Stimulated activated CD8-positive, alpha-beta memory T cell treated with anti-CD3 and anti-CD28 coated beads, Interleukin-7, amount 100 ng/mL, for 48 hours (primary cell): ENCODE measurements around the gene LGALS4.
"Not testable (repeated sequence)": the region's sequence is repeated elsewhere in the genome, so short reads cannot be mapped to it uniquely, and the experiment has no call there.

Experiments
- DNase-seq, 2 donors: peaks; one replicate each; pipeline ENCODE4 v3.0.0-alpha.2; 2020; ENCODE audit warnings: low read depth in 1 of 2; ENCODE audit errors: extremely low read depth in 1 of 2

LGALS4 gene

DNA sequence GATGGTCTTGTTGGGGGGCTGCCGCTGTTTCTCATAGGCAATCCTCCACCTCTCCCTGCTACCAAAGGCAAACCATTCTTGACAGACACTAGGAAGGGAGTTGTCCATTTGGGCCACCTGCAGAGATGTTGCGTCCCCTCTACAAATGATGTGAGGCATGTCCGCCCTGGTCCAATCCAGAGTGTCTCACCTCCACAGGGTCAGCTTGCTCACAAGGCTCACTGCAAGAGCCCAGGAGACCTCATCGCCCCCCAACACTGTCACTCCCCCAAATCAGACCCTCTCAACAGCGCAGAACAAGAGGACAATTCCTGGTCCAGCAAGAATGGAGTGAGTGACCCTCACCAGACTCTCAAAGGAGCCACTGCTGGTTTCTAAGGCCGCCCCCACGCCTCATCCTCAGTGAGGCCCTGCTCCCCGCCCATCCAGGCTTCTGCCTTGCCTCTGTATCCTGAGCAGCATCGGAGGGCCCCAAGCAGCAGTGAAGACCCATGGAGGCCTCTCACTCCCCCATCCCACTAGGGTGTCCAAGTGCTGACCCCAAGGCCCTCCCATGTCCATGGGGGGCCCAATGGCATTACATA lies 30.5 kb upstream of the LGALS4 start:
- no peak for DNase-seq

DNA sequence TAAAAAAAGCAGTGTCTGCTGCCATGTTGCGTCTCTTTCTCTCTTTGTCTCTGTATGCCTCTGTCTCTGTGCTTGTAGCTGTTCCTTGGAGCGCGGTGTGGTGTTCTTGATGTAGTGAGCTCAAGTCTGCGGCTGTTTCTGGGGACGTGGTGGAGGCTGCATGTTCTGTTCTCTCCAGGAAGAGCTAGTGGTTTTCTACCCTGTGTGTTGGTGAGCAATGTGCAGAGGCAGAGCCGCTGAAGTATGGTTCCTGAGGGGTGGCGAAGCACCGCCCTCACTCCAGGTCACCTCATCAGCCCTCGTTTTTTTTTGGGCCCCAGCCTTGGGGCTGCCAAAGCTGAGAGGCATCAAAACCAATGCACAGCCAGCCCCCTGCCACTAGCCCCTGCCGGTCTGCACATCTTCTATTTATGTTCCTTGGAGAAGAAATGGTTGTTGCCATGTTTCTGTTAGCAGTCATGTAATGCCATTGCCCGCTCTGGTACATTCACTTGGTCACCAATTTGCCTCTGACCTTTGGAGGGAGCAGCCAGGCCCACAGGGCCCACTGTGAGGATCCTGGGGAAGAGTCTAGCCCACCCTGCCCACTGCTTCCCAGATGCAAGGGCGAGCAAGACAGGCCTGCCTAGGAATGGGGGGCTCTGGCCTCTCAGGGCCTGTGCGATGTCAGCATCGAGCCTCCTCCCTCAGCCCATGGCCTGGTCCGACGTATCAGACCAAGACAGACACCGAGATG lies 29.9 kb upstream of the LGALS4 start:
- peak in 1 of 2 donors; percentile 61 for DNase-seq

- no peak for DNase-seq
These were observed 29.2 kb upstream of the LGALS4 start for GRCh38 chr19:38841787-38842438.

GRCh38 chr19:38841180-38841766 lies 28.5 kb upstream of the LGALS4 start:
- no peak for DNase-seq

GRCh38 chr19:38840583-38840968 lies 27.8 kb upstream of the LGALS4 start:
- DNase-seq = no peak

- DNase-seq = no peak
These were observed 27.3 kb upstream of the LGALS4 start for GRCh38 chr19:38839816-38840582.

DNA sequence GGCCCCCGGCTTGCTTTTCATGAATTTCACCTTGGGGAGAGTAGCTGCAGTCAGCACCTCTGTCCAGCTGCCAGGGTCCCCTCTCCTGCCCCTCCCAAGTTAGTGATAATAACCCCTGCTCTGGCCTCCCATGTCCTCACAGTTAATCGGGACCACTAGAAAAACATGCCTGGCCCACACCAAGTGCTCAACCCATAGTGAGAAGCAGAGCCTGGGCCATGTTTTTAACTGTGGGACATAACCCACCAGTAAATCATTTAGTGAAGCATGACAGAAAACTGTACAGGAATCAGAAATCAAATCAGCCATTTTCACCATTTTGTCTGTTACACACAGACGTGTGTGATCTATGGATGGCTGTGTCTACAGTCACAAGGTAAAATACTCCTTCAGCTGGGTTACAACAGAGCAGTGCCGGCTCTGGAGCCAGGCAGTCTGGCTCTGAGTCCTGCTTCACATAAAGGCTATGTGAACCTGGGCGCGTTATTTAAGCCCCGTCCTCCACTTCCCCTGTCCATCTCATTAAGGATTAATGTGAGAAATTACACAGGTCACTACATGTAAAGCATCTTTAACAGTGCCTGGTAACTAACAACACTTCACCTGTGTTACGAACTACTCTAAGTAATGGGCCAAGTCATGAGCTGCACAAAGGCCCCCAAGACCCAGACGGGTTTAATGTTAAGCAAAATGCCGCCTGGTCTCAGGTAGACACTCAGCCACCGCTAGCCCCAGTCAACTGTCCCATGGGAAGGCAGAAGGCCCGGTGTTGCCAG lies 26.4 kb upstream of the LGALS4 start:
- no peak for DNase-seq

GRCh38 chr19:38838208-38838985 lies 25.7 kb upstream of the LGALS4 start:
- peak in 1 of 2 donors; percentile 76 for DNase-seq

DNA sequence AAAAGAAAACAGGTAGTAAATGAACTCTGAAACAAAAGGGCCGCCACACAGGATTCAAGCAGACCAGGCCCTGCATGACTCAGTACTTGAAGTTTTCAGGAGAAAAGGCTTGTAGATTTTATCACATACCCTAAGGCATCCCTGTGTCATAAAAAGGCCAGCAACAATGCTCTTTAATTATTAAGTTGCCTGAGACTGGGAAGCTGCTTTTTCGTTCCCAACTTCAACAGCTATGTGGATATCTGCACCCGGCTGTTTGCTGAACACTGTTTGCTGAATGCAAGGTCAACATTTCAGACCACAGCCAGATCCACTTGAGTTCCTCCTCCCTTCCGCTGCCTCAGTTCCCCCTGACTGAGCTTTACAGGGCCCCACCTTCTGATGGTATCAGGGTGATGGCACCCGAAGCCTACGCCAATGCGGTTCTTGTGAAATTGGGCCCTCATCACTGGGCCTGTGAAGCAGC lies 24.9 kb upstream of the LGALS4 start:
- no peak for DNase-seq

DNA sequence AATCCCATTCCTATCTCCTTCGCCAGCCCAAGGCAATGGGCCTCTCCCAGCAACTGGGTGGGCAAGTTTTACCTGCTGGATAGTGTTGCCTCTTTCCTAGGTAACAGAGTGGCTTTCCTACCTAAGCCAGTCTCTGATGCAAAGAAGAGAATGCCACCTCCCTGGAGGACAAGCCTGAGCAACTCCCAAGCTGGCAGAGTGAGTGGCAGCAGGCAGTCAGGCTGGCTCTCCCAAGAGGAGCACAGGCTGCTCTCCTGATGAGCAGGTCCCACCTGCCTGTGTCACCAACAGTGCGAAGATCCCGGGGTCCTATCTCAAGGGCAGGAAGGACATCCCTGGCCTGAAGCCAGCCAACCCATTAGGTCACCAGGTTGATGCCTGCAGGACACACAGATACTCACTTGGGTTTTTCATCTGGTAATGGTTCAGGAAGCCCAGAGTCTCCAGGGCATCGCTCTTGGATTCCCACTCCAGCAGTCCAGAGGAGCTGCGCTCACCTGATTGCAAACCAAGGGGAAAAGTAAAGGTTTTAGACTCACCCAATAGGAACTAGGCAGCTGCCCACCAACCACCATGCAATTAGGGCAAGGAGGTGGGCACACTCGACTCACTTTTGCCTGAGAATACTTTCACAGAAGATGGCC lies 24.4 kb upstream of the LGALS4 start:
- DNase-seq = no peak

GRCh38 chr19:38836159-38836982 lies 23.6 kb upstream of the LGALS4 start:
- no peak for DNase-seq

GRCh38 chr19:38834590-38834989 lies 21.8 kb upstream of the LGALS4 start:
- DNase-seq = no peak

DNA sequence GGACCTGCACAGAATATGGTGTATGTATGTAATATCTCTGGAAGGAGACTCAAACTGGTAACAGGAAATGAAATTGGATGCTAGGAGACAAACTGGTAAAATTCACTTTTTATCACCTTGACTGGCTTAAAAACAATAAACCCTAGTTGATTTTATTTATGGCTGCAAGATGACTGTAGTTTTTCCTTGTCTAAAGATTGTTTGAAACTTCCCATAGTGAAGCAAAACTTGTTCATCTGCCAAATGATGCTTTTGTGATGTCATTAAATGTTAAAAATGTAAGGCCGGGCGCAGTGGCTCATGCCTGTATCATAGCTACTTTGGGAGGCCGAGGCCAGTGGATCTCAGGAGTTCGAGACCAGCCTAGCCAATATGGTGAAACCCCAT lies 21.4 kb upstream of the LGALS4 start:
- DNase-seq = no peak

- no peak for DNase-seq
These were observed 20.3 kb upstream of the LGALS4 start for GRCh38 chr19:38833092-38833425.

DNA sequence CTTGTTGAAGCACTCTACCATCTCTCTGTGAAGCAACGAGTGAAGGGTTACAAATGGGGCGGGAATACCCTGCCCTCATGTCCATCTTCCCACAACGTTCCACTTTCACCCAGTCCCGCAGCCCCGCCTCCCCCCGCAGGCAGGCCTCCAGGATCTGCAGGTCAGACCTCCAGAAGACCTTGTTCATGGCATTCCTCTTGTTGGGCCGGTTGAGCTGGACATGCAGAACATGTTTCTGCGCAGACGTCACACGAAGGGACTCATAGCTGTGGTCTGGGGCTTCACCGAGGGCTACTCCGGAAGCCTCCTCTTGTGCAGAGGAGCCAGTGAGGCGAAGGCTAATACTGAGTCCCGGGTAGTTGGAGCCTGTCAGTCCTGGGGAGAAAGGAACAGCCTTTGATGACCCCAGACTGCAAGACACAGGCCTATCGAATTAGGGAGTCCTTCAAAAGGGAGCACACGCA lies 18.4 kb upstream of the LGALS4 start:
- peak in 1 of 2 donors; percentile 25 for DNase-seq

GRCh38 chr19:38830039-38830733 lies 17.4 kb upstream of the LGALS4 start:
- no peak for DNase-seq

GRCh38 chr19:38829203-38829602 lies 16.5 kb upstream of the LGALS4 start:
- not testable (repeated sequence) for DNase-seq
